Amniotic stem cell (primary cell): ENCODE results near the gene LATS2.

Experiments used
- DNase-seq: peaks from one replicate; lab custom pipeline; 2025; lab: John Stamatoyannopoulos, UW

Gene LATS2

DNA sequence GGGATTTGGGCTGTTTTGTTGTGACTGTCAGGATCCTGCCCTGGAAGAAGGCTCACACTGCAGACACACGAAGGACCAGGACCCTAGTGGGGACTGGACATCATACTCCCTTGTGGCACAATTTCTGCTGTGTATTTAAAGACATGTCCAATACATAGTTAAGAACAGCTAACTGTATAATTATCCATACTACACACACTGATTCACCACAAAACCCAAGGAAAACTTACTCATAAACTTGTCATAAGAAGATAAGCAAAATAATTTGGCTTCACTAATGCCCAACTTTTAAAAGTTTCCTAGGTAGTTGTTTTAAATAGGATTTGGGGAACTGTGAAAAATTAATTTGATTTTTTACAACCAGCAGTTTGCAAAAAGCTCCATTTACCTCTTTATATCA is 46.1 kb downstream of the LATS2 start:
- DNase-seq = no peak

DNA sequence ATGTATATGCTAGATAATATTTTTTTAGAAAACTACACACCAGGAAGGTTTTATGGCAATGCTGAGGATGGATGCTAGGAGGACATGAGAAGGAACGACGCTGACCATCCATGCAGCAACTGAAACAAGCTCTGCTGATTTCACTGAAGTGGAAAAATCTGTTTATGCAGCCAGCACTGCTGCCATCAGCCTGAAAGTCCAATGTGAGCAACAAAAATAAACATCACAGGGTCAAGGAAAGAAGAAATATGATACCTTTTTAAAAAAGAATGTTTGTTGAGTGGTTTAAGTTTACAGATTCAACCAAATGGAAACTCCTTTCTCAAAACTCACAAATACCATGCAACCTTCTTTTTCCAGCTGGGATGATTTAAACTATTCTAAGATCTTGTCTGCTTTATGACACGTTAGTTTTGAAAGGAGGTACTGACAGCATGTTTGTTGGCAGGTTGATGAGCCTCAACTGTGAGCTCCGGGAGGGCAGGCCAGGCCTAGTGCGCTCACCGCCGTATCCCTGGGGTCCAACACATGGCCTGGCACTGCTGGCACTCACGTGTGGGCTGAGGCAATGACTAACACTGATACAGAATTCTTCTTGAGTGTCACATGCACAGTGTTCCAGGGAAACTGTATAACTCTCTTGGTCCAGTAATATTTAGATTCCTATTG is 46.8 kb downstream of the LATS2 start:
- DNase-seq = peak; percentile 55

DNA sequence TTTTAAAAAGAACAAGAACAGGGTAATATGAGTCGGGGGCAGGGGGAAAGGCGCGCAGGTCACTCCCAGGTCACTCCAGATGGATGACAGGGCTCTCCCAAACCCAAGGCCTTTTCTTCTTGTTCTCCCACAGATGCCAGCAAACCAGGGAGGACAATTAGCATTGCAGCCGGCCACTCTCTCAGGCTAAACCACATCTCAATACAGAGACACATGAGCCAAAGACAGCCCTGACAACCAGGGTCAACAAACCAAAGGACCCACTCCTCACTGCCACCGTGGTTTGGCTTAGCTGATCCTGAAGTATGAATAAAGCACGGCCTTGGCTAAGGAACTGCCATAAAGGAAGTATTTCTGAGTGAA is 47.3 kb downstream of the LATS2 start:
- DNase-seq = no peak

DNA sequence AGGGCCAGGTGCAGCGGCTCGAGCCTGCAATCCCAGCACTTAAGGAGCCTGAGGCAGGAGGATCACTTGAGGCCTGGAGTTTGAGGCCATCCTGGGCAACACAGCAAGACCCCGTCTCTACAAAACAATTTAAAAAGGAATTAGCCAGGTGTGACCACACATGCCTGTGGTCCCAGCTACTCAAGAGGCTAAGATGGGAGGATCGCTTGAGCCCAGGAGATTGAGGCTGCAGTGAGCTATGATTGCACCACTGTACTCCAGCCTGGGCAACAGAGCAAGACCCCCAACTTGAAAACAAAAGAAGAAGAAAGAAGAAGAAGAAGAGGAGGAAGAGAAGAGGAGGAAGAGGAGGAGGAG is 47.7 kb downstream of the LATS2 start:
- DNase-seq = no peak

DNA sequence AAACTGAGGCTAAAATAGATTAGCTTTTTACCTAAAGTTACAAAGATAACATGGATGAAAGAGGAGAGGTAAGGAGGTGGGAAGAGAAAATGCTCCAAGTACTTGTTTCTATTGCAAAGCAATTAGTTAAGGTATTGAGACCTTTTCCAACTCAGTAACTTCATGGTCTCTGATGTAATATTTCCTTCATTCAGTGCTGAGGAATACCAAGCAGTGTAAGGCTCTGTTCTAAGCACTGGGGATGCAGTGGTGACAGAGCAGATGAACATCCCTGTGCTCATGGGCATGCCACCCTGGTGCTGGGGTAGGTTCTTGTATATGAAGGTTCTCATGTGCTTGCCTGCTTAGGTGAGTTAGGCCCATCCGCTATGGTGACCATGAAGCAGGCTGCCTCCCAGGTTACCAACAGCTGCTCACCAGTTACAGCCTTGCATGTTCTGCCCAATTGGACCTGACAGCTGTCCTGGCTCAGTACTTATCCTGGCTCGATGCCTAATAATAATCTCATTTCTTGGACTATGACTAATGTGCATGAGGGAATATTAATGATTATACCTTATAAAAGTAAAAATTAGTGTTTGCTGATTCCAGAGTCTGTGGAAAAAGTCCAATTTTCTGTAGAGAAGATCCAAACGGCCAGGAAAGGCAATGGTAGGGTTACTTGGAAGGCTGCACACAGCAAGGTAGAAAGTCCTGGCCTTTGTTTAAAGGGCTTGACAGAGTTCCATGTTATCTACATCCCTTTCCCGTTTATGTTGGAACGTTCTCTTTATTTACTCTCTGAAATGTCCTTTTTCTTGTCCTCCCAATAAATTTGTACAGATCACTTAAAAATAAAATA is 48.3 kb downstream of the LATS2 start:
- no peak for DNase-seq

DNA sequence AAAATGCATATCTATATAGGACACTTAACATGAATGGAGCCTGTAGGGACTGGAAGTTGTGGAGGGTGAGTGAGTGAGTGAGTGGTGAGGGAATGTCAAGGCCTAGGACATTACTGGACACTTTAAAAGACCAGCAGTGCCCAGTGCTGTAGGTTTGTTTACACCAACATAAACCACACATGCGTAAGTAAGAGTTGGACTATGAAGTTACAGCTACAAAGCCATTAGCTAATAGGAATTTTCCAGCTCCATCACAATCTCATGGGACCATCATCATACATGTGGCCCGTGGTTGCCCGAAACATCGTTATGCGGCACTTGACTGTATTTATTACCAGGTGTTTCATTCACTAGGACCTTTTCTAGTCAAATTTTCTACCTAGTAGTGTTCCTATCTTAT is 49.2 kb downstream of the LATS2 start:
- no peak for DNase-seq

DNA sequence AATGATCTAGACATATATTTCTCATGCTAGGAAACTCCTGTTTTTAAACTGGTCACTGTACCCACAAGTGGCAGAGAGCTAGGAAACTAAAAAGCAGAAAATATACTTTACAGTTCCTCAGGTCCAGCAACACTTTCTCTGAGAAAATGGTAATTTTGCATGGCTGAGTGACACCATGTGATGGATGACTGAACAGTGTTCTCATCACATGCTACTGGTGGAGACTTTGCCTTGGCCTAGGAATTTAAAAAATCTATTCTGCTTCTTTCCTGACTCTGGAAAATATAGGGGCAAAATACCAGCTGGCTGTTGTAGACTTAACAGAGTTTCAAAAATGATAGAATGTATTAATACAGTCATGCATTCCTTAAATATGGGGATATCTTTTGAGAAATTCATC is 50.0 kb downstream of the LATS2 start:
- no peak for DNase-seq

- no peak for DNase-seq
These were observed 50.8 kb downstream of the LATS2 start for GRCh38 chr13:21010621-21011020.

DNA sequence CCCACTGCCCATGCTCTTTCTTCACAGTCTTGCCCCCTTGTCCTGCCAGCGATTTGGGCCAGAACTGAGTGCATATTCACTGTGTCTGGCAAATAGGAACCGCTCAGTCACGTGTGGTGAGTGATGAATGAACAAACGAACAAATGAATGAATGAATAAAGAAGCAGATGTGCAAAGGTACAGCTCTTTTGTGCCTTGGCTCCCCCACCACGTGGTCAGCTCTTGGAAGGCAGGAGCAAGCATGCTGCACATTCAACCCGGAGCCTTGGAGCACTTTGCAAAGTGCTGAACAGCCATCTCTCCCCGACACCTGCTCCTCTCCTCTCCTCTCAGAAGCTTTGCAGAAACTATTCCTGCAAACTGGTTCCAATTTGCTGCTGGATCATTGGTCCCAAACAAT is 52.4 kb downstream of the LATS2 start:
- DNase-seq = no peak

DNA sequence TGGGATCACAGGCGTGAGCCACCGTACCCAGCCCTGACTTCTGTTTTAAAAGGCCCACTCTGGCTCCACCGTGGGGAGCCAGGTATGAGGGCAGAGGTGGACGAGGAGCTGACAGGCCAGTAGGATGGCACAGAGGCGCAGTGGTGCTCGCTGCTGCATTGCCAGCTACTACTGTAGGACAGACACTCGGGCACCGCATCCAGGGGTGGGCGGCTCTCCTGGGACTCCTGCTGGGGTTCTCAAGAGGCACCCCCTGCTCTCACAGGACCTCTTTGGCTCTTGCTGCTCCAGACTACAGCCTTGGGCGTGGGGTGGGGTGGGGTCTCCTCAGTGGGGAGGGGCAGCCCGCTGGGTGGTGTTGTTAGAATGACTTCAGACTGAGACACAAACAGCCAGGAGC is 53.4 kb downstream of the LATS2 start:
- no peak for DNase-seq

DNA sequence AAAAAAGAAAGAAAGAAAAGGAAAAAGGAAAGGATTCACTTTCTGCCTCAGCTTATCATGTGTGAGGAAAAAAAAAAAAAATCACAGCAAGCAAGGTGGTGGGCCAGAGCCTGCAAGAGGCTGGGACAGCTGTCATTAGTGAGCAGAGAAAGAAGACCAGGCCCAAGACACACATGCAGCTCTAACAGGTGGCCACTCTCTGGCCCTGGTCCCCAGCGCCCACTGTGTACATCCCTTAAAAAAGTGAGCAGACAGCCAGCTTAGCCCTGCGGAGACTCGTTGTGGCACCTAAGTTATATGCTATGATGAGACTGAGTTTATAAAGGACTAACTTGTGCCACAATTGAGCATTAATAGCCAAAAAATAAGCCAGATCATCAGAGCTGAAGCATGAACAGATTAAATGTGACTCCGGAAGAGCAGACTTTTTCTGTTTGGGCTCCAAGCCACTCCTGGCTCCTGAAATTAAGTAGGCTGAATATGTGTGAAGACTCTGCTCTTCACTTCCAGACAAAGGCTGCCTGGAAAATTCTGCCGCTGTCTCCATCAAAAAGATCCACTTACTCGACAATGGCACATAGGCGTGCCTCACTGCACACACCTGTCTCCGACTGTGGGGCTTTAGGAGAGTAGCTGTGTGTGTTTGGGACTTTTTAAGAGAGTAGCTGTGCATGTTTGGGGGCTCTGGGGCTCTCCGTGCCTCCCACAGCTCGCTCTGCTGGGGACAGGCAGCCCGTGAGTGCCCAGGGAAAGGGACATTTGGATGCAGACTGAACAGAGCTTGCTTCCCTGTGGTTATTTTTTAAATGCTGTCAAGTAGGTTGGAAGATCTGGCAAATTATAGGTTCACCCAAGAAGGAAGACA is 55.0 kb downstream of the LATS2 start:
- no peak for DNase-seq

DNA sequence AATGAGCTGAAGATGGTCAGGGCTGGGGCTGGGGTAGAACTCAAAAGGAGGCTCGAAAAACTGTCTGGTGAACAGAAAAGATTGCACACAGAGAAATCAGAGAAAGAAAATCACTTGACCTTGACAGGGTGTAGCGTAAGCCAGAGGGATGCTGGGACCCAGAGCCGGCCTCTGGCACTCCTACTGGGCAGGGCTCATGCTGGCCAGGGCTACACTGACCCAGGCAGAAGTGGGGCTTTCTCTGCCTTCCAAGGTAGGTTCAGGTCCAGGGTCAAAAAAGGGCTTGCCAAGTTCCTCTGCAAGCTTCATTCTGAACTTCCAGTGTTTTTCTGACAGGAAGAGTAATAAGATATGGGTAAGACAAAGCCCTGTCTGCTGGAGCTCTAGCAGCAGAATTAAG is 56.2 kb downstream of the LATS2 start:
- no peak for DNase-seq

DNA sequence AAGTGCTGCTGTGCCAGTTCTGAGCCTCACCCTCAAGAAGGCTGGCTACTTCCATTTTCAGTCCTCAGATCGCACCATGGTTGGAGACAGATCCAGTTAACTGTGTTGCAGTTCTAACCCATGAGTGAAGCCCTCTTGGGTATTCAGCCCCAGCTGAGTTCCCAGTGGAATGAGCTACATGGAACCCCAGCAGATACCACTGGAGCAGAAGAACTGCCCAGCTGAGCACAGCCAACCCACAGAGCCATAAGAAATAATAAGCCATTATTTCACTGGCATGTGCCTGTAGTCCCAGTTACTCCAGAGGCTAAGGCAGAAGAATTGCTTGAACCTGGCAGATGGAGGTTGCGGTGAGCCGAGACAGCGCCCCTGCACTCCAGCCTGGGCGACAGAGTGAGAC is 59.9 kb downstream of the LATS2 start:
- DNase-seq = no peak

DNA sequence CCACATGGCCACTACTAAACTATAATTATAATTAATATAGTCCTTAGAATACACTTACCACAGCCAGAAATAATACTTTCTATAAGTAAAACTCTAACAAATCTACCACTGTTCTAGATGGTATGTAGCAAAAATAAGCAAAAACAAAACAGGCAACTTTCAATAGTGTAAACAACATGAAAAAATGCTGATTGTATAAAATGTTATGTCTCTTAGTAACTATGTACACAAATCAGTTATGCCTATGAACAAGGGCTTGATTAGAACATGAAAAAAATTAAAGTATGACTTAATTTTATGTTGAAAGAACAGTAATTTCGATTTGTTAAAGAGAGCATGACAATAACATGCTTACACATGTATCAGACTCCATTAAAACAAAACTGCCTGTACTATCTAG is 60.7 kb downstream of the LATS2 start:
- no peak for DNase-seq

GRCh38 chr13:20998649-20999415 is 62.6 kb downstream of the LATS2 start:
- DNase-seq = no peak

- DNase-seq = peak; percentile 94
These were observed 63.9 kb downstream of the LATS2 start for GRCh38 chr13:20997301-20998161.

DNA sequence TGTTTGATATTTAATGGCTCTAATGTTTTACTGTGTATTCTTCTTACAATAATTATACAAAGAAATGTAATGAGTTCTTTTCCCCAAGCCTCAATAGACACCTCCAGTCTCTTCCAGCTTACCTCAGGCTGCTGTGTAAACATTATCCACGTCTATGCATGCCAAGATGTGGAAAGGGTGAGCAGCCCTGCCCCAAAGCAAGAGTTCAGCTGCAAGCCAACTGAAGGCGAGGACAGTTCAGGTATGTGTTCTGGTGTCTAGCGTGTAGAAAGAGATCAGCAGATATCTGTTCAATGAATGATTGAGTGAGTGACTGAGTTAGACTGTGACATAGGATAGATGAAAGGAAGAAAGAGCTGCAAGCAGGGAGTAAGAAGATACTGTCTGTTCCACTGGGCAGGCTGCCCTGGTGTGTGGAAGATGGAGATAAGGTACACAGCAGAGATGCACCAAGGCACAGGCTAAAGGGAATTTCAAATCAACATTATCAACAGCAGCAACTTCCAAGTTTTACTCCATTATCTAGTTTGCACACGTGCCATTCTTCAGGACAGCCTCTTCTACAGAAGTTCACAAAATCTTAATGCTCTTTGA is 66.0 kb downstream of the LATS2 start:
- no peak for DNase-seq

DNA sequence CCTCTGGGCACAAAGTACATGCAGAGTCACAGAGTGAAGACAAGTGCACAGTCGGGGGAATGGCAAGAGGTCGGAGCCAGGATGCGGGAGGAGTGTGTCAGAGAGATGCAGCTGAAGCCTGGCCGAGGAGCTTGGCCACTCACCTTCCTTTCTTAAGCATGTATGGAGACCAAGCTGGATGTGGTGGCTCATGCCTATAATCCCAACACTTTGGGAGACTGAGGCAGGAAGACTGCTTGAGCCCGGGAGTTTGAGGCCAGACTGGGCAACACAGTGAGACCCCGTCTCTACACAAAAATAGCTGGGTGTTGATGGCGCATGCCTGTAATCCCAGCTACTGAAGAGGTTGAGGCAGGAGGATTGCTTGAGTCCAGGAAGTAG is 67.0 kb downstream of the LATS2 start:
- no peak for DNase-seq

DNA sequence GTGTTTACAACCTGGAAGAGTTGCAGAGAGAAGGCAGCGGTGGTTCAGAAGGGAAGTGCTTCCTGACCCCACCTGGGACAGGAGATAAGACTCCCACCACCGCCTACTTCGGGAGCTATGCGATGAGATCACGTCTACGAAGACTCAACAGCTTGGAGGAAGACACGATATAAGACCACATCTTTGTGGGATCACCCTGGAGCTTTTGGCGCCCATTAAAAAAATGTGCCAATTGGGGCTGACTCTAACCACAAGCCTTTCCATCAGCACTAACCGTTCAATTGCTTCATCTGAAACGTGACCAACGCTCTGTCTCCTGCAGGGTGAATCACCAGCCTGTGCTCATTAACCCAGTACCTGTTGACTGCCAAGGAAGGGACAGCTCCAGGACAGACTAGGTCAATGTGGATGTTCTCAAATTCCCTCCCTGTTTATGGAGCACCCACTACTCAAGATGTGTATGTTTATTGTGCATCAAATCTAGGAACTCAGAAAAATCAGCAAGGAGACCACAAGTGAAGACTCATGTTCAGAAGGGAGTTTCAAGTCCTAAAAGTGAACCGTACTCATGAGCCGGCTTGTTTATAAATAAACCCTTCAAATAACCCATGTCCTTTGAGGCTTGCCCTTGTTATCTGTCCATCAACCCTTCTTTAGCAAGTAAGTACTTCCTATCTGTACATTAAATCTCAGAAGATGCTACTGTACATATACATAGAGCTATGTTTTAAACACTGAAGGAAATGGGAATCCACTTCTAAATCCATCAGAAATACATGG is 67.5 kb downstream of the LATS2 start:
- no peak for DNase-seq

GRCh38 chr13:20993211-20993610 is 68.2 kb downstream of the LATS2 start:
- DNase-seq = no peak
